B cell (primary cell): ENCODE measurements around the gene RPIA. TPM values are rescaled to one million over a fixed set of nuclear protein-coding genes. Genes with fewer than 3 reads are reported as not detected.

ENCODE experiments used
- ATAC-seq: fragments of 200-7000 bp; cut with Tn5 transposase; one replicate; pipeline ENCODE4 v1.10.0; 2021; ENCODE audit warnings: low read depth, mild to moderate bottlenecking, moderate number of reproducible peaks, moderate library complexity
- CTCF ChIA-PET: fragments of 350-600 bp; sonication (Branson Sonifier 250); formaldehyde crosslinking; loops from one replicate; lab custom pipeline; 2021; ENCODE audit warnings: antibody characterized with exemption, inconsistent platforms; lab: Charles Lee
- POLR2A ChIA-PET: fragments of 350-600 bp; sonication (Branson Sonifier 250); formaldehyde crosslinking; loops from one replicate; lab custom pipeline; 2021; ENCODE audit warnings: antibody characterized with exemption; lab: Charles Lee
- DNase-seq: peaks from one replicate; pipeline ENCODE4 v3.0.0; 2013
- H2AFZ ChIP-seq: 2 replicates; pipeline ENCODE4 v1.6.1; 2012; ENCODE audit warnings: mild to moderate bottlenecking, low read depth, low read length; ENCODE audit not compliant: insufficient read depth, poor library complexity, severe bottlenecking
- H3K27ac ChIP-seq, 2 donors: 1 replicate in 1 of 2; 2 replicates in 1 of 2; pipeline ENCODE4 v1.5.1; 2012 to 2013; ENCODE audit warnings: low read length in 2 of 2, mild to moderate bottlenecking in 2 of 2, moderate library complexity in 1 of 2
- H3K27me3 ChIP-seq, 4 experiments: fragments of 200-600 bp in 1 of 4; sonication (generic) in 1 of 4; replicated peaks in 1 of 4; 1 replicate in 2 of 4; 2 replicates in 2 of 4; pipeline versions ENCODE4 v1.6.1 to v1.7.0; 2013 to 2016; ENCODE audit warnings: low read length in 3 of 4, mild to moderate bottlenecking in 2 of 4, mixed read lengths in 1 of 4, moderate library complexity in 1 of 4; ENCODE audit not compliant: insufficient read depth in 4 of 4, control insufficient read depth in 3 of 4; ENCODE audit errors: control extremely low read depth in 1 of 4
- H3K36me3 ChIP-seq, 2 experiments: replicated peaks in 1 of 2; 1 replicate in 1 of 2; 2 replicates in 1 of 2; pipeline versions ENCODE4 v1.6.1 to v1.7.1; 2013; ENCODE audit warnings: low read length in 1 of 2; ENCODE audit not compliant: insufficient read depth in 2 of 2, control insufficient read depth in 1 of 2; ENCODE audit errors: control extremely low read depth in 1 of 2, extremely low read depth in 1 of 2
- H3K4me1 ChIP-seq, 2 donors: fragments of 200-600 bp in 1 of 2; sonication (generic) in 1 of 2; 1 replicate in 1 of 2; 2 replicates in 1 of 2; pipeline versions ENCODE4 v1.5.1 to v1.6.1; 2013 to 2017; ENCODE audit warnings: low read length in 2 of 2; ENCODE audit not compliant: control insufficient read depth in 2 of 2, insufficient read depth in 2 of 2
- H3K4me2 ChIP-seq: replicated peaks from 2 replicates; pipeline ENCODE3; 2012; ENCODE audit warnings: mild to moderate bottlenecking, low read depth, low read length; ENCODE audit not compliant: poor library complexity, severe bottlenecking
- H3K4me3 ChIP-seq, 5 experiments: fragments of 200-600 bp in 1 of 5; sonication (generic) in 1 of 5; 1 replicate in 3 of 5; 2 replicates in 2 of 5; pipeline versions ENCODE4 v1.5.1 to v1.7.0; 2011 to 2016; ENCODE audit warnings: low read length in 4 of 5, mild to moderate bottlenecking in 4 of 5, low read depth in 2 of 5, control low read depth in 1 of 5, moderate library complexity in 1 of 5; ENCODE audit not compliant: insufficient read depth in 1 of 5; ENCODE audit errors: control extremely low read depth in 1 of 5, extremely low read depth in 1 of 5
- H3K79me2 ChIP-seq: fragments of 200-600 bp; sonication (generic); one replicate; pipeline ENCODE4 v1.6.0; 2016; ENCODE audit warnings: low read length; ENCODE audit not compliant: control insufficient read depth, insufficient read depth
- H3K9ac ChIP-seq: fragments of 200-600 bp; sonication (generic); 2 replicates; pipeline ENCODE4 v1.6.1; 2017; ENCODE audit warnings: mild to moderate bottlenecking, low read length, moderate library complexity
- H3K9me3 ChIP-seq, 3 donors: one replicate each; pipeline versions ENCODE4 v1.6.1 to v1.7.1; 2013; ENCODE audit warnings: low read length in 2 of 3; ENCODE audit not compliant: control insufficient read depth in 2 of 3, insufficient read depth in 1 of 3; ENCODE audit errors: control extremely low read depth in 1 of 3
- H4K20me1 ChIP-seq: 2 replicates; pipeline ENCODE4 v1.6.0; 2012; ENCODE audit warnings: mild to moderate bottlenecking, low read length; ENCODE audit not compliant: insufficient read depth, control insufficient read depth, poor library complexity, severe bottlenecking
- H3K27ac Mint-ChIP-seq: one replicate; pipeline ENCODE4 v1.8.0; 2021; ENCODE audit warnings: mixed read lengths
- H3K27me3 Mint-ChIP-seq: one replicate; pipeline ENCODE4 v1.8.0; 2021; ENCODE audit warnings: mixed read lengths
- H3K4me1 Mint-ChIP-seq: one replicate; pipeline ENCODE4 v1.8.0; 2021; ENCODE audit warnings: mixed read lengths
- H3K4me3 Mint-ChIP-seq: one replicate; pipeline ENCODE4 v1.8.0; 2021; ENCODE audit warnings: mixed read lengths
- H3K9me3 Mint-ChIP-seq: one replicate; pipeline ENCODE4 v1.8.0; 2022; ENCODE audit warnings: mixed read lengths; ENCODE audit not compliant: insufficient read depth
- EZH2 ChIP-seq: IDR thresholded peaks from 2 replicates; pipeline ENCODE4 v1.6.1; 2012; ENCODE audit warnings: borderline replicate concordance, low read depth, mild to moderate bottlenecking, moderate library complexity, low read length; ENCODE audit not compliant: insufficient read depth, poor library complexity, severe bottlenecking
- WGBS: methylation state at CpG from one replicate; pipeline ENCODE4 v1.1.5; 2013; ENCODE audit warnings: missing lambda C conversion rate; ENCODE audit not compliant: insufficient coverage; 5-methylcytosine and 5-hydroxymethylcytosine counted together
- intact Hi-C: fragments of 100-400 bp; cut with micrococcal nuclease; formaldehyde crosslinking; loops from one replicate; pipeline ENCODE4 v1.10.0; 2022
- polyA plus RNA-seq: library from polyadenylated mRNA; depleted of rRNA; stranded (reverse); fragments of >200 nt; gene quantifications from 2 replicates; pipeline ENCODE4 v1.2.3, GENCODE V29; 2012
- total RNA-seq, 2 donors: library from RNA; stranded (reverse); fragments of 120-200 nt in 1 of 2; gene quantifications; 1 replicate in 1 of 2; 2 replicates in 1 of 2; pipeline versions ENCODE4 v1.2.3 to v1.2.4, GENCODE V29; 2013 to 2022
- TF ChIP-seq, protein P1 (sequence below): fragments of 200-600 bp; IDR thresholded peaks from one replicate; pipeline ENCODE4 v1.8.0; 2022; ENCODE audit warnings: antibody characterized with exemption, mild to moderate bottlenecking

Gene RPIA
- total and polyA plus RNA-seq, 2 donors (not counting 1 experiment from before 2014, with no cell fraction given) = 9.4 to 19.7 TPM

DNA sequence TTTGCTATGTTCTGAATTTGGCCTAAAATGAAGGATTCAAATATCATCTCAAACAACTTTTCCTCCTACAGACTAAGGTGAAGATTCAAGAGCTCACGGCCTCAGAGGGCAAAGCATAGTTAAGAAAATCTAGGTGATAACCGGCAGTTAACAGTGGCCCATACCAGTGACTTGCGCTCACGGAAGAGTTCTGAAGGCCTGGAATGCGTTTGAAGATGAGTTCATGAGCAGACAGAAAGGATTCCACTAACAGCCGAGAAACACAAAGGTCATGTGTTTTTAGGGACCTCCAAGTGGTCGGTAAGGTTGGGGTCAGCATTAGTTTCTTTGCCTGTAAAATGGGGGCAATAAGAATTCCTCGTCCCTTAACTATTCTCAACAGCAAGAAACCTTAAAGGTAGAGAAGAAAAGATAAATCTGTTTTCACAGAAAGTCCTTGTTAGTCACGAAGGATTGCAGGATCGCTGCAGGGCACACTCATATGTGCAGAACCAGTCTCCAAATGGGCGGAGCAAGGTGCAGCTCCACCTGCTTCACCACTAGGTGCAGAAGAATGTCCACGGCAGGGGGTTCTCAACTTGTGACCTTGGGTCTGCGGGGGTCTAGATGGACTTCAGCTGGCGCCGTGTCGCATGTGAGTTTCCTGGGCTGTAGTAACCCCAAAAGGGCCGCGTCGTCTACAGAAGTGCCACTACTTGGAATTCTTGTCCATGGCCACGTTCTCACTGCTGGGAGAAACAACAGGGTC, 708 bp upstream of the RPIA start:
- ChIA-PET POLR2A (interaction anchor here (1.5 kb wide), 1 partner anchor 63 kb away, joined by 5 read pairs; the partner anchor contains the start of gene EIF2AK3), CTCF (interaction anchor here (1.9 to 3.5 kb wide), 2 partner anchors 20 to 91 kb away, joined by 4 to 25 read pairs; no protein-coding TSS in a partner anchor)
- Histone ChIP-seq H4K20me1 (peaks cover 22% of the 10 kb centered on the region), H3K4me3 (peak overlapping the region; percentile 85 to 99 (median 95)), H3K27ac (peak overlapping the region; percentile 68 to 69), H3K27me3 (no peaks in the 10 kb centered on the region), H2AFZ (peak overlapping the region; percentile 88), H3K9me3 (no peaks in the 10 kb centered on the region), H3K4me2 (peak overlapping the region; percentile 82), H3K4me1 (peaks cover 23 to 27% of the 10 kb centered on the region in 2 donors), H3K36me3 (no peaks in the 10 kb centered on the region), H3K79me2 (peaks cover 58% of the 10 kb centered on the region), H3K9ac (peak overlapping the region; percentile 80)
- intact Hi-C loops = loop anchor here (1.0 to 5.0 kb wide), 3 partner anchors 63 to 142 kb away; partner anchors contain the start of gene EIF2AK3
- Mint-ChIP-seq H3K4me3 (peak overlapping the region; percentile 98), H3K4me1 (peaks cover 52% of the 10 kb centered on the region), H3K27me3 (no peaks in the 10 kb centered on the region), H3K9me3 (no peaks in the 10 kb centered on the region), H3K27ac (peak overlapping the region; percentile 90)
- TF ChIP-seq, protein P1, sequence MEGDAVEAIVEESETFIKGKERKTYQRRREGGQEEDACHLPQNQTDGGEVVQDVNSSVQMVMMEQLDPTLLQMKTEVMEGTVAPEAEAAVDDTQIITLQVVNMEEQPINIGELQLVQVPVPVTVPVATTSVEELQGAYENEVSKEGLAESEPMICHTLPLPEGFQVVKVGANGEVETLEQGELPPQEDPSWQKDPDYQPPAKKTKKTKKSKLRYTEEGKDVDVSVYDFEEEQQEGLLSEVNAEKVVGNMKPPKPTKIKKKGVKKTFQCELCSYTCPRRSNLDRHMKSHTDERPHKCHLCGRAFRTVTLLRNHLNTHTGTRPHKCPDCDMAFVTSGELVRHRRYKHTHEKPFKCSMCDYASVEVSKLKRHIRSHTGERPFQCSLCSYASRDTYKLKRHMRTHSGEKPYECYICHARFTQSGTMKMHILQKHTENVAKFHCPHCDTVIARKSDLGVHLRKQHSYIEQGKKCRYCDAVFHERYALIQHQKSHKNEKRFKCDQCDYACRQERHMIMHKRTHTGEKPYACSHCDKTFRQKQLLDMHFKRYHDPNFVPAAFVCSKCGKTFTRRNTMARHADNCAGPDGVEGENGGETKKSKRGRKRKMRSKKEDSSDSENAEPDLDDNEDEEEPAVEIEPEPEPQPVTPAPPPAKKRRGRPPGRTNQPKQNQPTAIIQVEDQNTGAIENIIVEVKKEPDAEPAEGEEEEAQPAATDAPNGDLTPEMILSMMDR = peak; percentile 45
- TF ChIP-seq EZH2 = no peak
- ATAC-seq (peak; percentile 12), DNase-seq (peak; percentile 14)
- WGBS = 36% methylated on average over 18 of the region's 20 CpGs
